Right lobe of liver (tissue), 6 donors: ENCODE data around the gene TARBP1. TPM values are rescaled to one million over a fixed set of nuclear protein-coding genes. Genes with fewer than 3 reads are reported as not detected.
A peak's percentile ranks its signal among the peaks of the same experiment; 100 is the strongest.

Experiments
- ATAC-seq, 4 donors: fragments of 200-7000 bp; cut with Tn5 transposase; one replicate each; pipeline ENCODE4 v1.9.1; 2020; ENCODE audit warnings: mild to moderate bottlenecking in 4 of 4, moderate library complexity in 4 of 4
- DNase-seq, 3 donors: peaks; one replicate each; pipeline ENCODE4 v3.0.0-alpha.2; 2020
- H3K27ac ChIP-seq, 3 donors: fragments of 200-600 bp; one replicate each; pipeline ENCODE4 v1.8.0; 2022
- H3K27me3 ChIP-seq, 2 donors: fragments of 200-600 bp; one replicate each; pipeline ENCODE4 v1.8.0; 2022
- H3K36me3 ChIP-seq, 4 donors: fragments of 200-600 bp; sonication (generic) in 1 of 4; one replicate each; pipeline versions ENCODE4 v1.5.1 to v1.8.0; 2017 to 2022; ENCODE audit warnings: control low read depth in 1 of 4
- H3K4me1 ChIP-seq, 4 donors: fragments of 200-600 bp; sonication (generic) in 1 of 4; one replicate each; pipeline versions ENCODE4 v1.5.1 to v1.8.0; 2017 to 2022; ENCODE audit warnings: control low read depth in 1 of 4
- H3K4me3 ChIP-seq, 3 donors: fragments of 200-600 bp; one replicate each; pipeline ENCODE4 v1.8.0; 2022
- H3K9me3 ChIP-seq, 4 donors: fragments of 200-600 bp; sonication (generic) in 1 of 4; one replicate each; pipeline versions ENCODE4 v1.5.1 to v1.8.0; 2017 to 2022; ENCODE audit warnings: control low read depth in 1 of 4
- POLR2A ChIP-seq: fragments of 450-650 bp; IDR thresholded peaks from one replicate; pipeline ENCODE4 v1.6.1; 2017; ENCODE audit warnings: antibody characterized with exemption, mild to moderate bottlenecking
- WGBS: methylation state at CpG from one replicate; pipeline ENCODE4 v1.1.6; 2018; ENCODE audit warnings: low coverage, low lambda C conversion rate; ENCODE audit not compliant: insufficient coverage; ENCODE audit errors: missing lambda C conversion rate; 5-methylcytosine and 5-hydroxymethylcytosine counted together
- intact Hi-C, 2 donors: fragments of 100-400 bp; cut with DNase I; formaldehyde crosslinking; loops; one replicate each; pipeline versions ENCODE4 v1.11.2 to v1.14.1; 2022
- total RNA-seq, 6 experiments: library from RNA; depleted of rRNA in 2 of 6; stranded (reverse); fragments of >200 nt in 2 of 6; fragmentation: NEBNext Ultra II Directional in 3 of 6; extraction: Animal tissue kit (Norgen Biotek cat#: 25700) in 3 of 6; gene quantifications; one replicate each; pipeline versions ENCODE4 v1.1.0 to v1.2.4, GENCODE V29; 2016 to 2023
- TF ChIP-seq, protein P1 (sequence below), 4 donors: fragments of 200-600 bp in 3 of 4; fragments of 450-650 bp in 1 of 4; IDR thresholded peaks; one replicate each; pipeline versions ENCODE4 v1.5.1 to v1.8.0; 2016 to 2022; ENCODE audit warnings: antibody characterized with exemption in 4 of 4, mild to moderate bottlenecking in 2 of 4
- donor health status: DM: no; HTN: yes; CAD: no.
- donor health status: DM: no; HTN: no; CAD: no.
- donor health status: DM: no; HTN: no; CAD: no.
- donor health status: DM: no; HTN: yes; CAD: no.
- donor health status: DM: no; HTN: yes; CAD: no.

Gene TARBP1
- total RNA-seq, 6 experiments from 2014 or later = 7.2 to 16.7 (median 8.0) TPM

- DNase-seq (no peak), ATAC-seq (no peak)
- Histone ChIP-seq H3K27ac (no peak overlapping the region), H3K27me3 (no peaks in the 10 kb centered on the region), H3K36me3 (no peaks in the 10 kb centered on the region), H3K4me1 (peaks cover 0 to 29% (median 11%) of the 10 kb centered on the region in 4 donors), H3K4me3 (no peak overlapping the region), H3K9me3 (no peaks in the 10 kb centered on the region)
- intact Hi-C loops = no loop called here
- WGBS = 69% methylated on average over 3 of the region's 3 CpGs
- TF ChIP-seq, protein P1, sequence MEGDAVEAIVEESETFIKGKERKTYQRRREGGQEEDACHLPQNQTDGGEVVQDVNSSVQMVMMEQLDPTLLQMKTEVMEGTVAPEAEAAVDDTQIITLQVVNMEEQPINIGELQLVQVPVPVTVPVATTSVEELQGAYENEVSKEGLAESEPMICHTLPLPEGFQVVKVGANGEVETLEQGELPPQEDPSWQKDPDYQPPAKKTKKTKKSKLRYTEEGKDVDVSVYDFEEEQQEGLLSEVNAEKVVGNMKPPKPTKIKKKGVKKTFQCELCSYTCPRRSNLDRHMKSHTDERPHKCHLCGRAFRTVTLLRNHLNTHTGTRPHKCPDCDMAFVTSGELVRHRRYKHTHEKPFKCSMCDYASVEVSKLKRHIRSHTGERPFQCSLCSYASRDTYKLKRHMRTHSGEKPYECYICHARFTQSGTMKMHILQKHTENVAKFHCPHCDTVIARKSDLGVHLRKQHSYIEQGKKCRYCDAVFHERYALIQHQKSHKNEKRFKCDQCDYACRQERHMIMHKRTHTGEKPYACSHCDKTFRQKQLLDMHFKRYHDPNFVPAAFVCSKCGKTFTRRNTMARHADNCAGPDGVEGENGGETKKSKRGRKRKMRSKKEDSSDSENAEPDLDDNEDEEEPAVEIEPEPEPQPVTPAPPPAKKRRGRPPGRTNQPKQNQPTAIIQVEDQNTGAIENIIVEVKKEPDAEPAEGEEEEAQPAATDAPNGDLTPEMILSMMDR (IDR thresholded peaks at IDR 0.05) = no peak
- TF ChIP-seq POLR2A = no peak
Measured at GRCh38 chr1:234526922-234527321, 47.9 kb upstream of the TARBP1 start.

DNA sequence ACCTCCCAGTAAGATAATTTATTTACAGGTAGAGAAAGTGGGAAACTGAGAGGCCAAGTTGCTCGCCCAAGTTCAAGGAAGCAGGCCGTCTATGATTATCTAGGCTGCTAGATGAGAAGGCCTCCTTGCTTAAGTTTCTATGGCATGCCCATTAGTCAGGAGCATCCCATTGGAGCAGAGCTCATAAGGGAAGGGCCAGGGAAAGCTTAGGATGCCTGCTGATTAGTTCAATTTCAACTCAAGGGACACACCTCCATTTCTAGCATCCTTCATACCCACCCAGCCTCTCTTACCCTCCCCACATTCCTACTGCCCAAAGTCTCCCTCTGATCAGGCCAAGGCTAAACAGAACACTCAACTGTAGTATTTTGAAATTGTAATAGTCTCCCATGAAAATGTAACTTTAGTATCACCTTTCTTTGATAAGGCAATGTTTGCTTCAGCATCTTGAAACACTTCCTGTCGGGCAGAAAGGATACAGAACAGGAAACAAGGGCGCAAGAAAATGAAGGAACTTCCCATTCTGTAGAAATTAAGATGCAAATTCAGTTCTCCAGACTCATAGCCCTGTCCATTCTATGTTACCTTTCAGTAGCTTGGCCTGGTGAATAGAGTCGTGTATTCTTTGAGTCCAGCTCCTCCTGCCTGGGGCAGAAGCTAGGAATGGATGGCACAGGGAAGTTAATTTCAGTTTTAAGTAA, 46.3 kb upstream of the TARBP1 start:
- peaks cover 0 to 19% (median 7%) of the 10 kb centered on the region in 4 donors for H3K4me1 ChIP-seq
- intact Hi-C loops = no loop called here
- DNase-seq (no peak), ATAC-seq (no peak)
- H3K4me3 ChIP-seq = no peak overlapping the region
- no peaks in the 10 kb centered on the region for H3K36me3 ChIP-seq
- no peaks in the 10 kb centered on the region for H3K9me3 ChIP-seq
- no peak for TF ChIP-seq POLR2A
- TF ChIP-seq, protein P1 (IDR thresholded peaks at IDR 0.05) = no peak
- H3K27ac ChIP-seq = peak overlapping the region in 1 of 3 donors; percentile 5
- H3K27me3 ChIP-seq = no peaks in the 10 kb centered on the region
- WGBS = 61% methylated on average over 3 of the region's 5 CpGs

GRCh38 chr1:234521836-234522235, 42.9 kb upstream of the TARBP1 start:
- Histone ChIP-seq H3K4me1 (peaks cover 0 to 36% (median 9%) of the 10 kb centered on the region in 4 donors), H3K9me3 (no peaks in the 10 kb centered on the region), H3K36me3 (no peaks in the 10 kb centered on the region), H3K27me3 (no peaks in the 10 kb centered on the region), H3K4me3 (no peak overlapping the region), H3K27ac (peak overlapping the region; percentile 92 to 99 (median 99))
- WGBS = 100% methylated on average over 4 of the region's 5 CpGs
- TF ChIP-seq POLR2A = no peak
- TF ChIP-seq, protein P1 (IDR thresholded peaks at IDR 0.05) = no peak
- intact Hi-C loops = no loop called here
- no peak for ATAC-seq
- DNase-seq = no peak

- H3K4me3 ChIP-seq = no peak overlapping the region
- no peak for ATAC-seq
- peak overlapping the region in 1 of 3 donors; percentile 99 for H3K27ac ChIP-seq
- TF ChIP-seq, protein P1 (IDR thresholded peaks at IDR 0.05) = no peak
- TF ChIP-seq POLR2A = no peak
- intact Hi-C loops = no loop called here
- no peaks in the 10 kb centered on the region for H3K9me3 ChIP-seq
- H3K4me1 ChIP-seq = peaks cover 0 to 41% (median 10%) of the 10 kb centered on the region in 4 donors
- H3K36me3 ChIP-seq = no peaks in the 10 kb centered on the region
- DNase-seq = no peak
- WGBS = 82% methylated on average over 5 of the region's 6 CpGs
- no peaks in the 10 kb centered on the region for H3K27me3 ChIP-seq
Measured at GRCh38 chr1:234520908-234521817, 42.2 kb upstream of the TARBP1 start.
